Activated CD8-positive, alpha-beta memory T cell treated with anti-CD3 and anti-CD28 coated beads, Interleukin-2, amount 10 ng/mL, durations not matched to agents 7 days and 5 days (primary cell): ENCODE data around the gene ABCC5. TPM values are rescaled to one million over a fixed set of nuclear protein-coding genes. Genes with fewer than 3 reads are reported as not detected.
"Not testable (repeated sequence)": the region's sequence is repeated elsewhere in the genome, so short reads cannot be mapped to it uniquely, and the experiment has no call there.

Experiments used
- ATAC-seq: fragments of 150-1000 bp; cut with Tn5 transposase; one replicate; pipeline ENCODE4 v1.10.0; 2021; ENCODE audit warnings: moderate library complexity
- CTCF ChIA-PET: fragments of 350-600 bp; sonication (Branson Sonifier 250); formaldehyde crosslinking; loops from one replicate; lab custom pipeline; 2021; ENCODE audit warnings: antibody characterized with exemption; lab: Charles Lee
- DNase-seq: peaks from one replicate; pipeline ENCODE4 v3.0.0-alpha.2; 2020
- H3K27ac Mint-ChIP-seq: one replicate; pipeline ENCODE4 v1.8.0; 2021; ENCODE audit warnings: mild to moderate bottlenecking, mixed read lengths
- H3K27me3 Mint-ChIP-seq: one replicate; pipeline ENCODE4 v1.8.0; 2021; ENCODE audit warnings: mixed read lengths
- H3K36me3 Mint-ChIP-seq: one replicate; pipeline ENCODE4 v1.8.0; 2021; ENCODE audit warnings: mild to moderate bottlenecking, mixed read lengths
- H3K4me1 Mint-ChIP-seq: one replicate; pipeline ENCODE4 v1.8.0; 2021; ENCODE audit warnings: mixed read lengths
- H3K4me3 Mint-ChIP-seq: one replicate; pipeline ENCODE4 v1.8.0; 2021; ENCODE audit warnings: mild to moderate bottlenecking, moderate library complexity, mixed read lengths
- H3K9me3 Mint-ChIP-seq: one replicate; pipeline ENCODE4 v1.8.0; 2022; ENCODE audit warnings: low read depth, mixed read lengths
- microRNA-seq: library from miRNA; unstranded; fragments of <30 nt; microRNA quantifications from one replicate; pipeline ENCODE4 v1.2.0, GENCODE V29; 2022
- total RNA-seq, 2 experiments: library from RNA; stranded (reverse); gene quantifications; one replicate each; pipeline ENCODE4 v1.2.3, GENCODE V29; 2021

Gene ABCC5
- total RNA-seq, 2 experiments from 2014 or later = 21.2 to 26.5 TPM

DNA sequence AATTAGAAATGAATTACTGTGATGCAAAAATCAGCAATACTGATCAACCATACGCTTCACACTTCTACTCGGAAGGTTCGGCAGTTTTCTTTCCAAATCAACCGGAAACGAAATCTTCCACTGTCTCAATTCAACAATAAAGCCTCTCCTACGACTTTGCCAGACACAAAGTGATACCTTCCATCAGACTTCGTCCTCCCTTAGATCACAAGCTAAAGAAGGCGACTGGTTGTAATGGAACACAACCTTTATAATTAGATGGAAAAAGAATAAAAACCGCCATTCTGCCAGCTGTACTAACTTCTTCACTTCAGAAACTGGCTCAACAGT is 133.6 kb downstream of the ABCC5 start:
- H3K27me3 Mint-ChIP-seq = no peaks in the 10 kb centered on the region
- peak overlapping the region; percentile 80 for H3K27ac Mint-ChIP-seq
- DNase-seq (no peak), ATAC-seq (no peak)
- peaks cover 26% of the 10 kb centered on the region for H3K4me1 Mint-ChIP-seq
- H3K9me3 Mint-ChIP-seq = no peaks in the 10 kb centered on the region
- H3K36me3 Mint-ChIP-seq = peaks cover 4% of the 10 kb centered on the region
- H3K4me3 Mint-ChIP-seq = peak overlapping the region; percentile 84
- CTCF ChIA-PET = interaction anchor here (0.6 to 3.5 kb wide), 35 partner anchors 9 to 1449 kb away, joined by 3 to 35 read pairs (median 4); partner anchors contain the start of genes ABCF3, EEF1AKMT4, EIF2B5 and MAP6D1

DNA sequence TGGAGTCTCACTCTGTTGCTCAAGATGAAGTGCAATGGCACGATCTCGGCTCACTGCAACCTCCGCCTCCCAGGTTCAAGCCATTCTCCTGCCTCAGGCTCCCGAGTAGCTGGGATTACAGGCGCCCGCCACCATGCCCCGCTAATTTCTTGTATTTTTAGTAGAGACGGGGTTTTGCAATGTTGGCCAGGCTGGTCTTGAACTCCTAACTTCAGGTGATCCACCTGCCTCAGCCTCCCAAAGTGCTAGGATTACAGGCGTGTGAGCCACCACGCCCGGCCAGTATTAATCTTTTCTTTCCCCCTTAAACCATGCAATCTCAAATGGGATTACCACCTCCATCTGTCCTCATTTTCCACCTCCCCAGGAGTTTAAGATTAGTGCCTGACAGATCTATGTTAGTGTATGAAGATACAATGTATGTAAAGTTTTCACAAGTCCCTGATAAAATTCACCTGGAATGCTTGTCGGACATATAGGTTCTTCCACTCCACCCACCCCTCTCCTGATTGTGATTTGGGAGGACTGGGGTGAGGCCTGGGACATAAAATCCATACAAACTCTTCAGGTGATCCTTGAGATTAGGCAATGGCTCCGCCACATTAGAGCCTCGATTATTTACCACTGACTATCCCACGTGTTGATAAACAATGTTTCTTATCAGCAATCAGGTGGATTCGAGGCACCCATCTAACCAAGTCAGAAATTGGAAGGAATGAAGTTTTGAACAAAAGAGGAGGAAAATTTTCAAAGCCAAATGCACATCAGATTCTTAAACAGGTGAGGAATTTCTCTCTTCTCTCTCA is 134.2 kb downstream of the ABCC5 start:
- no peak for DNase-seq
- Mint-ChIP-seq H3K4me1 (peaks cover 26% of the 10 kb centered on the region), H3K36me3 (peaks cover 8% of the 10 kb centered on the region), H3K27ac (peak overlapping the region; percentile 80), H3K9me3 (no peaks in the 10 kb centered on the region), H3K4me3 (peak overlapping the region; percentile 84), H3K27me3 (no peaks in the 10 kb centered on the region)
- ATAC-seq = no peak
- CTCF ChIA-PET = interaction anchor here (1.3 to 3.5 kb wide), 14 partner anchors 10 to 629 kb away, joined by 3 to 35 read pairs (median 4); partner anchors contain the start of genes EIF2B5 and MAP6D1

GRCh38 chr3:183880121-183880520 is 137.6 kb downstream of the ABCC5 start:
- no peak for DNase-seq
- Mint-ChIP-seq H3K36me3 (peaks cover 18% of the 10 kb centered on the region), H3K27ac (no peak overlapping the region), H3K9me3 (no peaks in the 10 kb centered on the region), H3K27me3 (no peaks in the 10 kb centered on the region), H3K4me3 (no peak overlapping the region), H3K4me1 (peaks cover 24% of the 10 kb centered on the region)
- CTCF ChIA-PET = no interaction called here
- no peak for ATAC-seq

DNA sequence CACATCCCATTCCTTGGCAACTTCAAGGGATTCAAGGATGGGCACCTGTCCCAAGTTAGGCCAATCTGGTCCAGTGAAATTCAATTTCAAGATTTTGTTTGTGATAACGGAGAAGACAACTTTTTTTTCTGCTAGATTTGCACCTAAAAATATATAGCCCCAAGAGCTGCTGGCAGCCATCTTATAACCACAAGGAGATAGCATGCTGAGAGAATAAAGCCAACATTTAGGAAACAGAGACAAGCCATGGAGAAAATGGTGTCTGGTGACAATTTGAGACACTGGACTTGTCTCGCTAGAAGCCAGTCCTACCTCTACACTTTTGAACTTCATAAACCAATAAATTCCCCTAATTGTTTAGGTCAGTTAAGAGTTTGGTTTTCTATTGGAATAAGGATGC is 138.4 kb downstream of the ABCC5 start:
- H3K27me3 Mint-ChIP-seq = no peaks in the 10 kb centered on the region
- CTCF ChIA-PET = interaction anchor here (1.6 kb wide), 1 partner anchor 53 kb away, joined by 6 read pairs; the partner anchor contains the start of gene MAP6D1
- peaks cover 20% of the 10 kb centered on the region for H3K36me3 Mint-ChIP-seq

DNA sequence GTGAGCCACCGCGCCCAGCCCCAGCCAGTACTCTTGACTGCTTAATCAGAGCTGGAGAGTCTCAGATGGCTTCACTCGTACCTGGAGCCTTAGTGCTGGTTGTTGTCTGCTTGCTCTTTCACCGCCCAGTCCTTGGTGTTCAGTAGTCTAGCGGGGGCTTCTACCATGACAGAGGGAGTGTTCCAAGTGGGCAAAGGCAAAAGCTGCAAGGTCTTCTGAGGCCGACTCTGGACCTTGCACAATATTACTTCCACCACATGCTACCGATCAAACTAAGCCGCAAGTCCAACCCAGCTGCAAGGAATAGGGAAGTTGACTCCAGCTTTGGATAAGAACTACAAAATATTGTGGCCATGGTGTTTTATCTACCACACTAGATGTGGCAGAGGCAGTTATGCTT is 139.6 kb downstream of the ABCC5 start:
- CTCF ChIA-PET = interaction anchor here (1.6 kb wide), 1 partner anchor 52 kb away, joined by 6 read pairs; the partner anchor contains the start of gene MAP6D1
- Mint-ChIP-seq H3K4me1 (peaks cover 11% of the 10 kb centered on the region), H3K27me3 (no peaks in the 10 kb centered on the region), H3K9me3 (no peaks in the 10 kb centered on the region), H3K4me3 (no peak overlapping the region), H3K27ac (no peak overlapping the region), H3K36me3 (peaks cover 20% of the 10 kb centered on the region)
- ATAC-seq (no peak), DNase-seq (no peak)

More for the DNA sequence above, 138.4 kb downstream of the ABCC5 start:
- Mint-ChIP-seq H3K4me3 (no peak overlapping the region), H3K27ac (no peak overlapping the region), H3K9me3 (no peaks in the 10 kb centered on the region), H3K4me1 (peaks cover 20% of the 10 kb centered on the region)
- ATAC-seq = no peak
- no peak for DNase-seq

DNA sequence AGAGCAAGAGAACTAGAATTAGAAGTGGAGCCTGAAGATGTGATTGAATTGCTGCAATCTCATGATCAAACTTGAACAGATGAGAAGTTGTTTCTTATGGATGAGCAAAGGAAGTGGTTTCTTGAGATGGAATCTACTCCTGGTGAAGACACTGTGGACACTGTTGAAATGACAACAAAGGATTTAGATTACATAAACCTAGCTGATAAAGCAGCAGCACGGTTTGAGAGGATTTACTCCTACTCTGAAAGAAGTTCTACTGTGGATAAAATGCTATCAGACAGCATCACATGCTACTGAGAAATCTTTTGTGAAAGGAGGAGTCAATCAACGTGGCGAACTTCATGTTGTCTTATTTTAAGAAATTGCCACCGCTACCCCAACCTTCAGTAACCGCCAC is 140.5 kb downstream of the ABCC5 start:
- H3K27me3 Mint-ChIP-seq, H3K27ac Mint-ChIP-seq, H3K4me1 Mint-ChIP-seq, ATAC-seq, H3K4me3 Mint-ChIP-seq, H3K9me3 Mint-ChIP-seq, CTCF ChIA-PET, DNase-seq: not testable (repeated sequence)
- peaks cover 20% of the 10 kb centered on the region for H3K36me3 Mint-ChIP-seq

DNA sequence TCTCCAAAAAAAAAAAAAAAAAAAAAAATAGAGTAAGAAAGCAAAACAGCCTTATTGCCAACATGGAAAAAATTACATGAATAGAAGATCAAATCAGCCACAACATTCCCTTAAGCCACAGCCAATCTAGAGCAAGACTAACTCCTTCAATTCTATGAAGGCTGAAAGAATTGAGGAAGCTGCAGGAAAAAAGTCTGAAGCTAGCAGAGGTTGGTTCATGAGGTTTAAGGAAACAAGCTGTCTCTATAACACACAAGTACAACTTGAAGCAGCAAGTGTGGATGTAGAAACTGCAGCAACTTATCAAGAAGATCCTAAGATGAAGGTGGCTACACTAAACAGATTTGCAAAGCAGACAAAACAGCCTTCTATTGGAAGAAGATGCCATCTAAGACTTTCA is 142.3 kb downstream of the ABCC5 start:
- no peak for ATAC-seq
- H3K4me3 Mint-ChIP-seq = no peak overlapping the region
- H3K36me3 Mint-ChIP-seq = peaks cover 22% of the 10 kb centered on the region
- H3K4me1 Mint-ChIP-seq = peaks cover 14% of the 10 kb centered on the region
- no peak for DNase-seq
- no peaks in the 10 kb centered on the region for H3K9me3 Mint-ChIP-seq
- H3K27me3 Mint-ChIP-seq = no peaks in the 10 kb centered on the region
- CTCF ChIA-PET = interaction anchor here (0.7 kb wide), 1 partner anchor 108 kb away, joined by 4 read pairs; no protein-coding TSS in a partner anchor
- no peak overlapping the region for H3K27ac Mint-ChIP-seq

- CTCF ChIA-PET = interaction anchor here (1.4 to 2.4 kb wide), 2 partner anchors 11 to 22 kb away, joined by 4 to 13 read pairs; partner anchors contain the start of gene PARL
- Mint-ChIP-seq H3K27ac (no peak overlapping the region), H3K27me3 (no peaks in the 10 kb centered on the region), H3K4me1 (peaks cover 16% of the 10 kb centered on the region), H3K9me3 (no peaks in the 10 kb centered on the region), H3K4me3 (no peak overlapping the region), H3K36me3 (peaks cover 18% of the 10 kb centered on the region)
- no peak for ATAC-seq
- no peak for DNase-seq
Observed at GRCh38 chr3:183873914-183874313, 143.8 kb downstream of the ABCC5 start.

DNA sequence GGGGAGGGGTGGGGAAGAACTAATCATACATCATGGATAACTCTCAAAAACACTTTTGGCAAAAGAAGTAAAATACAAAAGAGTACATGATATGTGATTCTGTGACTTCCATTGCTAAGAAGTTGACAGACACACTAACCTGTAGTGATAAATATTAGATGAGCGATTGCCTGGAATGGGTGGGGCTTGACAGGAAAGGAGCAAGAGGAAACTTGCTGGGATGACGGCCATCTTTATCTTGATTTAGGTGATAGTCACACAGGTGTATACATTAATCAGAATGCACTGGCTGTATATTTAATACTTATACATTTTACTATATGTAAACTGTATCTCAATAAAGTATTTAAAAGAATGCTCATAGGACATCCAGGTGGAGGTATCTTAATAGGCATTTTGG is 146.1 kb downstream of the ABCC5 start:
- H3K4me1 Mint-ChIP-seq = peaks cover 15% of the 10 kb centered on the region
- no peaks in the 10 kb centered on the region for H3K27me3 Mint-ChIP-seq
- H3K9me3 Mint-ChIP-seq = no peaks in the 10 kb centered on the region
- no peak for ATAC-seq
- H3K27ac Mint-ChIP-seq = no peak overlapping the region
- no peak overlapping the region for H3K4me3 Mint-ChIP-seq
- no peak for DNase-seq
- CTCF ChIA-PET = interaction anchor here (3.2 kb wide), 1 partner anchor 13 kb away, joined by 13 read pairs; the partner anchor contains the start of gene PARL
- peaks cover 12% of the 10 kb centered on the region for H3K36me3 Mint-ChIP-seq

DNA sequence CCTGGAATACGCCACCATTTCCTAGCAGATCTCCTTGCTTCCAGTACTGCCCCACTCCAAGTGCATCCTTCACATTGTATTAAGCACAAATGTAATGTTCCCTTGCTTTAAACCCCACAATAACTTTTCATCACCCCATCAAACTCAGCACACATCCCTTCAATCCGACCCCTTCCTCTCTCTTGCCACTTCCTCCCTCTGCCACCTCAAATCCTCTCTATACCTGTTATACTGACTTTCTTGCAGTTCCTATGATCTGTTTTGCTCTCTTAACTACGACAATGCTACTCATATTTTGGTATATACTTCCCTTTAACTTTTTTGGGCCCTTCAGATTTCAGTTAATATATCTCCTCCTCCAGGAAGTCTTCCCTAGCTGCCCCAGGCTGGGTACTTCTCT is 147.1 kb downstream of the ABCC5 start:
- H3K36me3 Mint-ChIP-seq = peaks cover 15% of the 10 kb centered on the region
- H3K4me3 Mint-ChIP-seq = no peak overlapping the region
- no peak overlapping the region for H3K27ac Mint-ChIP-seq
- ATAC-seq (no peak), DNase-seq (no peak)
- H3K27me3 Mint-ChIP-seq = no peaks in the 10 kb centered on the region
- peaks cover 14% of the 10 kb centered on the region for H3K4me1 Mint-ChIP-seq
- no peaks in the 10 kb centered on the region for H3K9me3 Mint-ChIP-seq
- CTCF ChIA-PET = interaction anchor here (3.2 kb wide), 1 partner anchor 14 kb away, joined by 13 read pairs; the partner anchor contains the start of gene PARL

Small RNA genes lying within 50 kb of the gene (microRNA-seq; reads per million reads assigned to microRNA genes)
- not detected for gene MIR4448

Other genes starting within 250 kb of the ABCC5 start
- under 1 TPM; 0.47 to 0.70 TPM for gene MAP6D1, start 192.3 kb downstream of the ABCC5 start, total RNA-seq
- 10 to 100 TPM; 48.2 to 62.3 TPM for gene PARL, start 133.0 kb downstream of the ABCC5 start, total RNA-seq
- gene HTR3D, start 13.9 kb upstream of the ABCC5 start, total RNA-seq = not detected
- gene HTR3C, start 35.2 kb upstream of the ABCC5 start, total RNA-seq = not detected
- not detected for gene HTR3E, start 79.2 kb upstream of the ABCC5 start, total RNA-seq
- gene EIF2B5, start 117.5 kb upstream of the ABCC5 start, total RNA-seq = 10 to 100 TPM; 52.2 to 61.6 TPM
- 10 to 100 TPM; 42.6 to 44.2 TPM for gene DVL3, start 137.5 kb upstream of the ABCC5 start, total RNA-seq
- 100 to 1,000 TPM; 218 to 230 TPM for gene AP2M1, start 157.0 kb upstream of the ABCC5 start, total RNA-seq
- 10 to 100 TPM; 57.6 to 60.2 TPM for gene ABCF3, start 168.3 kb upstream of the ABCC5 start, total RNA-seq
- not detected for gene VWA5B2, start 211.7 kb upstream of the ABCC5 start, total RNA-seq
- gene ALG3, start 231.1 kb upstream of the ABCC5 start, total RNA-seq = 10 to 100 TPM; 38.7 to 48.2 TPM
- 1 to 10 TPM; 4.1 to 6.7 TPM for gene EEF1AKMT4, start 231.8 kb upstream of the ABCC5 start, total RNA-seq
- under 1 TPM; 0.20 to 0.37 TPM for gene CAMK2N2, start 243.7 kb upstream of the ABCC5 start, total RNA-seq